ENCODE data around the gene KRT75.

The KRT75 gene

GRCh38 chr12:52398176-52398575 lies 36.0 kb downstream of the KRT75 start:
- Mint-ChIP-seq H3K4me3 (no peak overlapping the region), H3K27me3 (peaks cover 13% of the 10 kb centered on the region), H3K9me3 (no peaks in the 10 kb centered on the region), H3K27ac (no peak overlapping the region), H3K4me1 (ENCODE audit: low read depth) (peaks cover 7% of the 10 kb centered on the region), H3K36me3 (ENCODE audit: low read depth) (no peaks in the 10 kb centered on the region)

GRCh38 chr12:52396656-52397055 lies 37.5 kb downstream of the KRT75 start:
- H3K4me3 Mint-ChIP-seq = no peak overlapping the region
- no peaks in the 10 kb centered on the region for H3K9me3 Mint-ChIP-seq
- H3K4me1 Mint-ChIP-seq (ENCODE audit: low read depth) = peaks cover 7% of the 10 kb centered on the region
- no peaks in the 10 kb centered on the region for H3K36me3 Mint-ChIP-seq (ENCODE audit: low read depth)
- peaks cover 13% of the 10 kb centered on the region for H3K27me3 Mint-ChIP-seq
- no peak overlapping the region for H3K27ac Mint-ChIP-seq

- no peak overlapping the region for H3K27ac Mint-ChIP-seq
- H3K9me3 Mint-ChIP-seq = no peaks in the 10 kb centered on the region
- H3K4me3 Mint-ChIP-seq = no peak overlapping the region
- peaks cover 13% of the 10 kb centered on the region for H3K27me3 Mint-ChIP-seq
- no peaks in the 10 kb centered on the region for H3K36me3 Mint-ChIP-seq (ENCODE audit: low read depth)
- H3K4me1 Mint-ChIP-seq (ENCODE audit: low read depth) = peaks cover 7% of the 10 kb centered on the region
Observed at GRCh38 chr12:52395761-52396434, 38.3 kb downstream of the KRT75 start.

GRCh38 chr12:52394836-52395405 lies 39.2 kb downstream of the KRT75 start:
- H3K4me1 Mint-ChIP-seq (ENCODE audit: low read depth) = peaks cover 7% of the 10 kb centered on the region
- no peak overlapping the region for H3K27ac Mint-ChIP-seq
- no peaks in the 10 kb centered on the region for H3K36me3 Mint-ChIP-seq (ENCODE audit: low read depth)
- no peaks in the 10 kb centered on the region for H3K9me3 Mint-ChIP-seq
- H3K27me3 Mint-ChIP-seq = peaks cover 13% of the 10 kb centered on the region
- no peak overlapping the region for H3K4me3 Mint-ChIP-seq

- no peak overlapping the region for H3K4me3 Mint-ChIP-seq
- no peaks in the 10 kb centered on the region for H3K36me3 Mint-ChIP-seq (ENCODE audit: low read depth)
Observed at GRCh38 chr12:52392465-52393007, 41.6 kb downstream of the KRT75 start.

GRCh38 chr12:52391618-52392002 lies 42.6 kb downstream of the KRT75 start:
- Mint-ChIP-seq H3K4me3 (no peak overlapping the region), H3K36me3 (ENCODE audit: low read depth) (no peaks in the 10 kb centered on the region), H3K27me3 (peaks cover 5% of the 10 kb centered on the region), H3K9me3 (no peaks in the 10 kb centered on the region), H3K4me1 (ENCODE audit: low read depth) (no peaks in the 10 kb centered on the region), H3K27ac (no peak overlapping the region)

More at GRCh38 chr12:52392465-52393007, 41.6 kb downstream of the KRT75 start:
- Mint-ChIP-seq H3K27me3 (peaks cover 13% of the 10 kb centered on the region), H3K4me1 (ENCODE audit: low read depth) (no peaks in the 10 kb centered on the region), H3K9me3 (no peaks in the 10 kb centered on the region), H3K27ac (no peak overlapping the region)

- Mint-ChIP-seq H3K9me3 (no peaks in the 10 kb centered on the region), H3K4me1 (ENCODE audit: low read depth) (no peaks in the 10 kb centered on the region), H3K27ac (no peak overlapping the region), H3K36me3 (ENCODE audit: low read depth) (no peaks in the 10 kb centered on the region), H3K27me3 (peaks cover 5% of the 10 kb centered on the region), H3K4me3 (no peak overlapping the region)
Observed at GRCh38 chr12:52390739-52391617, 43.2 kb downstream of the KRT75 start.

- no peaks in the 10 kb centered on the region for H3K36me3 Mint-ChIP-seq (ENCODE audit: low read depth)
- H3K4me1 Mint-ChIP-seq (ENCODE audit: low read depth) = no peaks in the 10 kb centered on the region
- H3K27ac Mint-ChIP-seq = no peak overlapping the region
- H3K4me3 Mint-ChIP-seq = no peak overlapping the region
- no peaks in the 10 kb centered on the region for H3K9me3 Mint-ChIP-seq
- peaks cover 4% of the 10 kb centered on the region for H3K27me3 Mint-ChIP-seq
Observed at GRCh38 chr12:52389313-52390207, 44.6 kb downstream of the KRT75 start.

- no peaks in the 10 kb centered on the region for H3K27me3 Mint-ChIP-seq
- no peak overlapping the region for H3K27ac Mint-ChIP-seq
- no peak overlapping the region for H3K4me3 Mint-ChIP-seq
- H3K36me3 Mint-ChIP-seq (ENCODE audit: low read depth) = no peaks in the 10 kb centered on the region
- H3K4me1 Mint-ChIP-seq (ENCODE audit: low read depth) = peaks cover 4% of the 10 kb centered on the region
- H3K9me3 Mint-ChIP-seq = no peaks in the 10 kb centered on the region
Observed at GRCh38 chr12:52387859-52388258, 46.3 kb downstream of the KRT75 start.

- H3K4me1 Mint-ChIP-seq (ENCODE audit: low read depth) = peaks cover 12% of the 10 kb centered on the region
- no peak within 1 kb of the TSS for H3K4me3 Mint-ChIP-seq
- H3K9me3 Mint-ChIP-seq = no peaks in the 10 kb centered on the region
- H3K27me3 Mint-ChIP-seq = no peaks in the 10 kb centered on the region
- H3K27ac Mint-ChIP-seq = no peak within 1 kb of the TSS
- no peaks in the 10 kb centered on the region for H3K36me3 Mint-ChIP-seq (ENCODE audit: low read depth)
Observed at GRCh38 chr12:52385226-52385702, 48.9 kb downstream of the KRT75 start, which contains the start of gene KRT84. Gene KRT84 (minus strand): TSS chr12:52385652. CDS start chr12:52385585, 67 bp downstream.

- no peaks in the 10 kb centered on the region for H3K36me3 Mint-ChIP-seq (ENCODE audit: low read depth)
Observed at GRCh38 chr12:52383331-52383730, 50.8 kb downstream of the KRT75 start.

GRCh38 chr12:52382854-52383253 lies 51.3 kb downstream of the KRT75 start:
- Mint-ChIP-seq H3K36me3 (ENCODE audit: low read depth) (no peaks in the 10 kb centered on the region), H3K4me1 (ENCODE audit: low read depth) (peaks cover 12% of the 10 kb centered on the region), H3K27me3 (peaks cover 4% of the 10 kb centered on the region), H3K9me3 (no peaks in the 10 kb centered on the region), H3K27ac (no peak overlapping the region), H3K4me3 (no peak overlapping the region)

More at GRCh38 chr12:52383331-52383730, 50.8 kb downstream of the KRT75 start:
- Mint-ChIP-seq H3K27ac (no peak overlapping the region), H3K27me3 (peaks cover 4% of the 10 kb centered on the region), H3K4me1 (ENCODE audit: low read depth) (peaks cover 12% of the 10 kb centered on the region), H3K9me3 (no peaks in the 10 kb centered on the region), H3K4me3 (no peak overlapping the region)

- Mint-ChIP-seq H3K27me3 (peaks cover 8% of the 10 kb centered on the region), H3K4me3 (no peak overlapping the region), H3K9me3 (no peaks in the 10 kb centered on the region), H3K36me3 (ENCODE audit: low read depth) (no peaks in the 10 kb centered on the region), H3K27ac (no peak overlapping the region), H3K4me1 (ENCODE audit: low read depth) (peaks cover 12% of the 10 kb centered on the region)
Observed at GRCh38 chr12:52381206-52381605, 53.0 kb downstream of the KRT75 start.

- Mint-ChIP-seq H3K4me1 (ENCODE audit: low read depth) (peaks cover 12% of the 10 kb centered on the region), H3K4me3 (no peak overlapping the region), H3K27me3 (peaks cover 8% of the 10 kb centered on the region), H3K27ac (no peak overlapping the region), H3K36me3 (ENCODE audit: low read depth) (no peaks in the 10 kb centered on the region), H3K9me3 (no peaks in the 10 kb centered on the region)
Observed at GRCh38 chr12:52380271-52380694, 53.9 kb downstream of the KRT75 start.
